ENCODE results near the gene AKAP8L. TPM values are rescaled to one million over a fixed set of nuclear protein-coding genes. Genes with fewer than 3 reads are reported as not detected.
"Not testable (repeated sequence)": the region's sequence is repeated elsewhere in the genome, so short reads cannot be mapped to it uniquely, and the experiment has no call there.

The AKAP8L gene
- total RNA-seq, 1 experiment from 2014 or later: 33.8 TPM

- peak; percentile 43 for DNase-seq (ENCODE audit: low read depth)
Measured at GRCh38 chr19:15379999-15380647, 38.7 kb downstream of the AKAP8L start.

GRCh38 chr19:15379083-15379998 is 39.4 kb downstream of the AKAP8L start, which contains the start of gene AKAP8:
TSS of gene AKAP8 (minus strand) at chr19:15379787. CDS start at chr19:15379731, 56 bp downstream.
- peak; percentile 98 for DNase-seq (ENCODE audit: low read depth)

GRCh38 chr19:15378534-15379082 is 40.2 kb downstream of the AKAP8L start:
- DNase-seq (ENCODE audit: low read depth): peak; percentile 55

GRCh38 chr19:15374796-15375440 is 43.9 kb downstream of the AKAP8L start:
- DNase-seq (ENCODE audit: low read depth): no peak

GRCh38 chr19:15374105-15374651 is 44.6 kb downstream of the AKAP8L start:
- no peak for DNase-seq (ENCODE audit: low read depth)

GRCh38 chr19:15373644-15374043 is 45.1 kb downstream of the AKAP8L start:
- DNase-seq (ENCODE audit: low read depth): no peak

- DNase-seq (ENCODE audit: low read depth): no peak
Measured at GRCh38 chr19:15372891-15373301, 45.9 kb downstream of the AKAP8L start.

- no peak for DNase-seq (ENCODE audit: low read depth)
Measured at GRCh38 chr19:15372470-15372869, 46.3 kb downstream of the AKAP8L start.

GRCh38 chr19:15371786-15372380 is 46.9 kb downstream of the AKAP8L start:
- no peak for DNase-seq (ENCODE audit: low read depth)

- DNase-seq (ENCODE audit: low read depth): no peak
Measured at GRCh38 chr19:15371119-15371518, 47.7 kb downstream of the AKAP8L start.

GRCh38 chr19:15369594-15369891 is 49.2 kb downstream of the AKAP8L start:
- DNase-seq (ENCODE audit: low read depth): no peak

GRCh38 chr19:15368798-15369593 is 49.8 kb downstream of the AKAP8L start:
- DNase-seq (ENCODE audit: low read depth): no peak

GRCh38 chr19:15368051-15368632 is 50.6 kb downstream of the AKAP8L start:
- DNase-seq (ENCODE audit: low read depth): no peak

- no peak for DNase-seq (ENCODE audit: low read depth)
Measured at GRCh38 chr19:15367439-15367838, 51.3 kb downstream of the AKAP8L start.

GRCh38 chr19:15365264-15365663 is 53.5 kb downstream of the AKAP8L start:
- no peak for DNase-seq (ENCODE audit: low read depth)

GRCh38 chr19:15363791-15364190 is 55.0 kb downstream of the AKAP8L start:
- DNase-seq (ENCODE audit: low read depth): not testable (repeated sequence)

- DNase-seq (ENCODE audit: low read depth): not testable (repeated sequence)
Measured at GRCh38 chr19:15363048-15363447, 55.7 kb downstream of the AKAP8L start.

GRCh38 chr19:15360015-15360414 is 58.8 kb downstream of the AKAP8L start:
- not testable (repeated sequence) for DNase-seq (ENCODE audit: low read depth)

GRCh38 chr19:15358918-15359317 is 59.9 kb downstream of the AKAP8L start:
- DNase-seq (ENCODE audit: low read depth): no peak

- no peak for DNase-seq (ENCODE audit: low read depth)
Measured at GRCh38 chr19:15357906-15358305, 60.9 kb downstream of the AKAP8L start.

Data from RPMI7951 (cell line).